NT2/D1 (cell line): ENCODE results near the gene SLC34A3.

Experiments
- SUZ12 ChIP-seq: IDR thresholded peaks from 2 replicates; pipeline ENCODE4 v1.6.1; 2011; ENCODE audit not compliant: insufficient read length, insufficient read depth; ENCODE audit errors: extremely low read depth
- YY1 ChIP-seq: IDR thresholded peaks from 2 replicates; pipeline ENCODE4 v1.6.1; 2011; ENCODE audit not compliant: insufficient read length, insufficient read depth
- ZNF274 ChIP-seq: IDR thresholded peaks from 2 replicates; pipeline ENCODE4 v1.6.1; 2011; ENCODE audit warnings: mild to moderate bottlenecking, low read depth, low read length

DNA sequence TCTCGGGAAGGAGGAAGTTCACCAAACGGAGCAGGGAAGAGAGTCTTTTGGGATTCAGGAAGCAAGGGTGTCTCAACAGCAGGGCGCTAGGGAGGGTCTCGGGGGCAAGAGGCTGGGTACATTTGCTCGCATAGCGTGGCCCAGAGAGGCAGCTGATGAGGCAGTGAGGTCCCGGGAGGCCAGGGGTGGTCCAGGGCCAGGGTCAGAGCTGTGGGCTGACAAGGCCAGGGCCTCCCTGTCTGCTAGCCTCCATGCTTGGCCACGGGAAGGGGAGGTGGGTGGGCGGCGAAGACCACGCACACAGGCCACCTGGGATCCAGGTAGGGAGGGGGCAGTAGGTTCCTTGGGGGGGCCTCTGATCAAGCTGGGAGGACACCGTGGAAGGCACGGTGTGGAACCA lies 19.2 kb upstream of the SLC34A3 start:
- TF ChIP-seq SUZ12, result no peak
- no peak for TF ChIP-seq YY1
- no peak for TF ChIP-seq ZNF274
